ENCODE results near the gene ZC3H12C. TPM values are rescaled to one million over a fixed set of nuclear protein-coding genes. Genes with fewer than 3 reads are reported as not detected.

ZC3H12C gene
- total RNA-seq, 2 experiments from 2014 or later = 0.10 to 0.20 TPM

- no peak for DNase-seq
- H3K36me3 Mint-ChIP-seq = no peaks in the 10 kb centered on the region
- peaks cover 20% of the 10 kb centered on the region for H3K27me3 Mint-ChIP-seq
- no peaks in the 10 kb centered on the region for H3K9me3 Mint-ChIP-seq
- no peak overlapping the region for H3K27ac Mint-ChIP-seq
- H3K4me1 Mint-ChIP-seq = no peaks in the 10 kb centered on the region
- no peak overlapping the region for H3K4me3 Mint-ChIP-seq
Measured at GRCh38 chr11:110071197-110071596, 22.0 kb upstream of the ZC3H12C start.

- H3K9me3 Mint-ChIP-seq = no peaks in the 10 kb centered on the region
- H3K36me3 Mint-ChIP-seq = no peaks in the 10 kb centered on the region
- H3K4me3 Mint-ChIP-seq = no peak overlapping the region
- DNase-seq = no peak
- peaks cover 3% of the 10 kb centered on the region for H3K4me1 Mint-ChIP-seq
- no peak overlapping the region for H3K27ac Mint-ChIP-seq
- peaks cover 22% of the 10 kb centered on the region for H3K27me3 Mint-ChIP-seq
Measured at GRCh38 chr11:110072930-110073329, 20.3 kb upstream of the ZC3H12C start.

- Mint-ChIP-seq H3K27ac (no peak overlapping the region), H3K4me1 (peaks cover 5% of the 10 kb centered on the region), H3K4me3 (no peak overlapping the region), H3K27me3 (peaks cover 21% of the 10 kb centered on the region), H3K9me3 (no peaks in the 10 kb centered on the region), H3K36me3 (no peaks in the 10 kb centered on the region)
- no peak for DNase-seq
Measured at GRCh38 chr11:110074499-110074898, 18.7 kb upstream of the ZC3H12C start.

GRCh38 chr11:110075105-110075846 is 17.9 kb upstream of the ZC3H12C start:
- Mint-ChIP-seq H3K36me3 (no peaks in the 10 kb centered on the region), H3K9me3 (no peaks in the 10 kb centered on the region), H3K27ac (no peak overlapping the region), H3K4me3 (no peak overlapping the region), H3K27me3 (peaks cover 16% of the 10 kb centered on the region), H3K4me1 (peaks cover 5% of the 10 kb centered on the region)
- DNase-seq = no peak

- Mint-ChIP-seq H3K4me1 (peaks cover 5% of the 10 kb centered on the region), H3K4me3 (no peak overlapping the region), H3K36me3 (no peaks in the 10 kb centered on the region), H3K9me3 (no peaks in the 10 kb centered on the region), H3K27me3 (peaks cover 15% of the 10 kb centered on the region), H3K27ac (no peak overlapping the region)
- DNase-seq = no peak
Measured at GRCh38 chr11:110075847-110076208, 17.4 kb upstream of the ZC3H12C start.

- H3K27me3 Mint-ChIP-seq = peaks cover 12% of the 10 kb centered on the region
- H3K27ac Mint-ChIP-seq = no peak overlapping the region
- H3K4me3 Mint-ChIP-seq = no peak overlapping the region
- no peaks in the 10 kb centered on the region for H3K9me3 Mint-ChIP-seq
- no peaks in the 10 kb centered on the region for H3K36me3 Mint-ChIP-seq
- no peak for DNase-seq
- H3K4me1 Mint-ChIP-seq = peaks cover 5% of the 10 kb centered on the region
Measured at GRCh38 chr11:110076371-110076965, 16.7 kb upstream of the ZC3H12C start.

- H3K36me3 Mint-ChIP-seq = no peaks in the 10 kb centered on the region
- no peaks in the 10 kb centered on the region for H3K9me3 Mint-ChIP-seq
- peaks cover 5% of the 10 kb centered on the region for H3K4me1 Mint-ChIP-seq
Measured at GRCh38 chr11:110077346-110077745, 15.8 kb upstream of the ZC3H12C start.

GRCh38 chr11:110077831-110078325 is 15.3 kb upstream of the ZC3H12C start:
- no peak overlapping the region for H3K27ac Mint-ChIP-seq
- H3K36me3 Mint-ChIP-seq = no peaks in the 10 kb centered on the region
- H3K4me1 Mint-ChIP-seq = peaks cover 5% of the 10 kb centered on the region
- H3K27me3 Mint-ChIP-seq = peaks cover 16% of the 10 kb centered on the region
- H3K4me3 Mint-ChIP-seq = no peak overlapping the region
- no peaks in the 10 kb centered on the region for H3K9me3 Mint-ChIP-seq
- peak; percentile 10 for DNase-seq

More at GRCh38 chr11:110077346-110077745, 15.8 kb upstream of the ZC3H12C start:
- Mint-ChIP-seq H3K27ac (no peak overlapping the region), H3K4me3 (no peak overlapping the region), H3K27me3 (peaks cover 16% of the 10 kb centered on the region)
- no peak for DNase-seq

- DNase-seq = no peak
- Mint-ChIP-seq H3K27ac (no peak overlapping the region), H3K4me1 (peaks cover 5% of the 10 kb centered on the region), H3K9me3 (no peaks in the 10 kb centered on the region), H3K4me3 (no peak overlapping the region), H3K36me3 (no peaks in the 10 kb centered on the region), H3K27me3 (peaks cover 16% of the 10 kb centered on the region)
Measured at GRCh38 chr11:110078923-110079544, 14.2 kb upstream of the ZC3H12C start.

- no peaks in the 10 kb centered on the region for H3K9me3 Mint-ChIP-seq
- peaks cover 16% of the 10 kb centered on the region for H3K27me3 Mint-ChIP-seq
- no peaks in the 10 kb centered on the region for H3K36me3 Mint-ChIP-seq
- no peak for DNase-seq
- H3K4me1 Mint-ChIP-seq = peaks cover 5% of the 10 kb centered on the region
- H3K27ac Mint-ChIP-seq = no peak overlapping the region
- no peak overlapping the region for H3K4me3 Mint-ChIP-seq
Measured at GRCh38 chr11:110079726-110080125, 13.5 kb upstream of the ZC3H12C start.

- H3K36me3 Mint-ChIP-seq = no peaks in the 10 kb centered on the region
- no peak for DNase-seq
- no peaks in the 10 kb centered on the region for H3K9me3 Mint-ChIP-seq
- no peak overlapping the region for H3K4me3 Mint-ChIP-seq
- peaks cover 5% of the 10 kb centered on the region for H3K4me1 Mint-ChIP-seq
- H3K27ac Mint-ChIP-seq = no peak overlapping the region
- peaks cover 9% of the 10 kb centered on the region for H3K27me3 Mint-ChIP-seq
Measured at GRCh38 chr11:110081462-110082376, 11.5 kb upstream of the ZC3H12C start.

GRCh38 chr11:110082899-110083298 is 10.3 kb upstream of the ZC3H12C start:
- H3K36me3 Mint-ChIP-seq = no peaks in the 10 kb centered on the region
- peaks cover 2% of the 10 kb centered on the region for H3K4me1 Mint-ChIP-seq
- H3K27me3 Mint-ChIP-seq = peaks cover 7% of the 10 kb centered on the region
- DNase-seq = no peak
- H3K9me3 Mint-ChIP-seq = no peaks in the 10 kb centered on the region
- no peak overlapping the region for H3K27ac Mint-ChIP-seq
- H3K4me3 Mint-ChIP-seq = no peak overlapping the region

GRCh38 chr11:110085255-110085838 is 7.8 kb upstream of the ZC3H12C start:
- Mint-ChIP-seq H3K9me3 (no peaks in the 10 kb centered on the region), H3K4me3 (no peak overlapping the region), H3K27ac (no peak overlapping the region), H3K36me3 (no peaks in the 10 kb centered on the region), H3K4me1 (no peaks in the 10 kb centered on the region), H3K27me3 (peaks cover 4% of the 10 kb centered on the region)
- DNase-seq = no peak

- Mint-ChIP-seq H3K4me3 (no peak overlapping the region), H3K36me3 (no peaks in the 10 kb centered on the region), H3K9me3 (no peaks in the 10 kb centered on the region), H3K4me1 (no peaks in the 10 kb centered on the region), H3K27ac (no peak overlapping the region), H3K27me3 (peaks cover 16% of the 10 kb centered on the region)
- DNase-seq = no peak
Measured at GRCh38 chr11:110086892-110087309, 6.3 kb upstream of the ZC3H12C start.
